ENCODE data around the gene CLEC7A. TPM values are rescaled to one million over a fixed set of nuclear protein-coding genes. Genes with fewer than 3 reads are reported as not detected.

CLEC7A gene
- total RNA-seq, 1 donor from 2014 or later: 51.1 TPM

- TF ChIP-seq CTCF (IDR thresholded peaks at IDR 0.05): no peak
- DNase-seq: no peak
- peak; percentile 31 for ATAC-seq
- Histone ChIP-seq H3K4me3 (no peak overlapping the region), H3K9me3 (no peaks in the 10 kb centered on the region), H3K27me3 (no peaks in the 10 kb centered on the region), H3K36me3 (no peaks in the 10 kb centered on the region), H3K4me1 (peaks cover 12% of the 10 kb centered on the region), H3K27ac (no peak overlapping the region)
- intact Hi-C loops (cut with DNase I): no loop called here
These were observed 28.3 kb downstream of the CLEC7A start for GRCh38 chr12:10101648-10102220.

DNA sequence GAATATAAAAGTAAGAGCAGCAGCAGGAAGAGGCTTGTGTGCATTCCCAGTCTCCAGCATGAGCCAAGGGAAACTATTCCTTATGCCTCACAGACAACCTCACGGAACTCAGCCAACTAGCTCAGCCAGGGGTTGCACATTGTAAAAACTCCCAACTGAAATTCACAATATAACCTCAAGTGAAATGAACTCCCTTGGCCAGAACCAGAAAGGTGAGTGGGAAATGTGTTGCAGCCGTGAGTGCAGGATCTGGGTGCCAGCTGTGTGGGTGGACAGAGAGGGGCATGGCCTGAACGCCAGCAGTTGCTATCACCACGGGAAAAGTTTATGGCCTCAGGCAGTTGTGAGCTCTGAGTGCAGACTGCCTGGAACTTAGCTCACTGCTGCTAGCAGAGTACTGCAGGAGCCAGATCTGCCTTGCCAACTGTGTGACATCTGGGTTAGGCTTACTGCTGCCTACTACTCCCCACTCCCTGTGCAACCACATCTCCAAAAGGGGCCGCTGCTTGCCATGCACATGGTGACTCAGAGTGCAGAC is 28.9 kb downstream of the CLEC7A start:
- Histone ChIP-seq H3K9me3 (no peaks in the 10 kb centered on the region), H3K27ac (peak overlapping the region; percentile 6), H3K4me1 (peaks cover 12% of the 10 kb centered on the region), H3K36me3 (no peaks in the 10 kb centered on the region), H3K4me3 (no peak overlapping the region), H3K27me3 (no peaks in the 10 kb centered on the region)
- no peak for DNase-seq
- ATAC-seq: peak; percentile 31
- TF ChIP-seq CTCF (IDR thresholded peaks at IDR 0.05): no peak
- intact Hi-C loops (cut with DNase I): no loop called here

- H3K4me1 ChIP-seq: peaks cover 16% of the 10 kb centered on the region
- H3K9me3 ChIP-seq: no peaks in the 10 kb centered on the region
- H3K27me3 ChIP-seq: no peaks in the 10 kb centered on the region
- peak within 1 kb of the TSS; percentile 44 for H3K4me3 ChIP-seq
- peak; percentile 50 for ATAC-seq
- DNase-seq: no peak
- H3K27ac ChIP-seq: peak within 1 kb of the TSS; percentile 63
- no peak for TF ChIP-seq CTCF (IDR thresholded peaks at IDR 0.05)
- H3K36me3 ChIP-seq: no peaks in the 10 kb centered on the region
- intact Hi-C loops (cut with DNase I): no loop called here
These were observed 31.2 kb downstream of the CLEC7A start, which contains the start of gene CLEC1A for GRCh38 chr12:10098791-10099190. CLEC1A (minus strand) TSS chr12:10098985; CDS start chr12:10098922, 63 bp downstream.

DNA sequence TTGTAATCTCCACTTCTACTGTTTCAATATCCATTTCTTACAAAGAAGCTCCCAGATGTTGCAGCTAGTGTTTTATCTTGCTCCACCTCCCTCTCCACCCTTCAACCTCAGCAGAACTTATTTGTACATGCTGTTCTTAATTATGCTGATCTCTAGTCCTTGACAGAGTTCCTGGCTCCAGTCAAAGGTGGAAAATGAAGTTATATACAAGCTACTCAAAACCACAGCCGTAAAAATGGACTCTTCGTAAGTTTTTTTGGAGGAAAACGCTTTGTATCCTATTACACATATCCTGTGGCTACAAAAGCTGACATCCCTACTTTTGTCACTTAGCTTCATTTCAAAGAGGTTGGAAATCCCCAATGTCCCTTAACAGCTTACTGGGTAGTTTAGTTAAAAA is 32.5 kb downstream of the CLEC7A start:
- ATAC-seq (no peak), DNase-seq (no peak)
- intact Hi-C loops (cut with DNase I): no loop called here
- no peak for TF ChIP-seq CTCF (IDR thresholded peaks at IDR 0.05)
- no peaks in the 10 kb centered on the region for H3K27me3 ChIP-seq
- H3K27ac ChIP-seq: peak overlapping the region; percentile 32
- H3K9me3 ChIP-seq: no peaks in the 10 kb centered on the region
- H3K4me3 ChIP-seq: peak overlapping the region; percentile 44
- H3K4me1 ChIP-seq: peaks cover 16% of the 10 kb centered on the region
- no peaks in the 10 kb centered on the region for H3K36me3 ChIP-seq

DNA sequence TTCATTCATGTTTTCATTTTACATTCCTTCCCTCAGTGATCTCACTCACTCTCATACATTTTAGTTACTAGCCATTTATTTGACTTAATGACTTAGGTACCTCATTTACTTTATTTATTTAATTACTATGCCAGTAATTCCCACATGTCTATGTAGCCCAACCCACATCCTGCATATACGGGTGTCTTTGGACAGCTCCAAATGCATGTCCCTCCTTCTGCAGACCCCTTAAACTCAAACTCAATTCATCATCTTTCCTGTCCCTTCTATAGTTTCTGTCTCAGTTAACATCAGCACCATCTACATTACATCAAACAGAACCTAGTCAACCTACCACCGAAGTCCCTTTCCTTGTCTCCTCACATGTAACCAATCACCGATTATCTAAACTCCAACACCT is 34.0 kb downstream of the CLEC7A start:
- Histone ChIP-seq H3K4me1 (peaks cover 7% of the 10 kb centered on the region), H3K36me3 (no peaks in the 10 kb centered on the region), H3K4me3 (peak overlapping the region; percentile 44), H3K27me3 (no peaks in the 10 kb centered on the region), H3K9me3 (no peaks in the 10 kb centered on the region), H3K27ac (peak overlapping the region; percentile 32)
- no peak for TF ChIP-seq CTCF (IDR thresholded peaks at IDR 0.05)
- intact Hi-C loops (cut with DNase I): no loop called here
- DNase-seq (no peak), ATAC-seq (no peak)

Data from upper lobe of right lung (tissue), 1 donor.